MCF 10A (cell line): ENCODE measurements around the gene SEC14L5. TPM values are rescaled to one million over a fixed set of nuclear protein-coding genes. Genes with fewer than 3 reads are reported as not detected.
A peak's percentile ranks its signal among the peaks of the same experiment; 100 is the strongest.

Experiments used
- BruUV-seq: library from RNA; stranded (reverse); fragments of 400-500 nt; replicated peaks from 2 replicates; lab custom pipeline; 2021; lab: Mats Ljungman, UMichigan
- CTCF ChIA-PET: fragments of 300-600 bp; sonication (Branson Sonifier 250); formaldehyde crosslinking; extraction: SDS; loops from one replicate; lab custom pipeline; 2021; ENCODE audit warnings: antibody characterized with exemption, inconsistent platforms; lab: Yijun Ruan, JAX
- POLR2A ChIA-PET: fragments of 300-600, 350-650 bp; sonication (Branson Sonifier 250); formaldehyde crosslinking; extraction: SDS; loops from one replicate; lab custom pipeline; 2020; ENCODE audit warnings: antibody characterized with exemption, inconsistent platforms; lab: Yijun Ruan, JAX
- DNase-seq: peaks from one replicate; pipeline ENCODE4 v3.0.0-alpha.2; 2018; ENCODE audit not compliant: unreplicated experiment
- H3K27ac Mint-ChIP-seq: one replicate; pipeline ENCODE4 v1.8.0; 2022; ENCODE audit warnings: mild to moderate bottlenecking, low read depth, mixed read lengths; ENCODE audit not compliant: unreplicated experiment
- H3K27me3 Mint-ChIP-seq: one replicate; pipeline ENCODE4 v1.8.0; 2022; ENCODE audit warnings: mixed read lengths; ENCODE audit not compliant: insufficient read depth, unreplicated experiment
- H3K36me3 Mint-ChIP-seq: one replicate; pipeline ENCODE4 v1.8.0; 2022; ENCODE audit warnings: mild to moderate bottlenecking, moderate library complexity, mixed read lengths; ENCODE audit not compliant: insufficient read depth, unreplicated experiment
- H3K4me1 Mint-ChIP-seq: one replicate; pipeline ENCODE4 v1.8.0; 2022; ENCODE audit warnings: mixed read lengths; ENCODE audit not compliant: insufficient read depth, unreplicated experiment
- H3K4me3 Mint-ChIP-seq: one replicate; pipeline ENCODE4 v1.8.0; 2022; ENCODE audit warnings: mild to moderate bottlenecking, moderate library complexity, mixed read lengths; ENCODE audit not compliant: unreplicated experiment
- H3K9me3 Mint-ChIP-seq: one replicate; pipeline ENCODE4 v1.8.0; 2022; ENCODE audit warnings: mixed read lengths; ENCODE audit not compliant: unreplicated experiment
- CTCF ChIP-seq: fragments of 200-600 bp; IDR thresholded peaks from one replicate; pipeline ENCODE4 v1.8.0; 2022; ENCODE audit warnings: antibody characterized with exemption, mild to moderate bottlenecking; ENCODE audit not compliant: unreplicated experiment
- intact Hi-C: fragments of 100-400 bp; cut with micrococcal nuclease; formaldehyde crosslinking; loops from 2 replicates; pipeline ENCODE4 v1.14.1; 2022
- total RNA-seq: library from RNA; stranded (reverse); gene quantifications from 2 replicates; pipeline ENCODE4 v1.2.3, GENCODE V29; 2022

SEC14L5 gene
- total RNA-seq, 1 experiment from 2014 or later = not detected

GRCh38 chr16:4914528-4915225, 43.5 kb upstream of the SEC14L5 start:
- ChIA-PET CTCF (interaction anchor here (0.6 to 1.3 kb wide), 3 partner anchors 21 to 208 kb away, joined by 3 to 4 read pairs (median 3); no protein-coding TSS in a partner anchor), POLR2A (interaction anchor here (0.6 to 0.9 kb wide), 3 partner anchors 30 to 700 kb away, joined by 3 read pairs; no protein-coding TSS in a partner anchor)
- H3K9me3 Mint-ChIP-seq = no peaks in the 10 kb centered on the region
- TF ChIP-seq CTCF = no peak
- no peak for DNase-seq
- H3K27me3 Mint-ChIP-seq = no peaks in the 10 kb centered on the region
- no TSS peak for BruUV-seq
- H3K4me1 Mint-ChIP-seq = peaks cover 18% of the 10 kb centered on the region
- H3K4me3 Mint-ChIP-seq = no peak overlapping the region
- H3K27ac Mint-ChIP-seq = no peak overlapping the region
- peaks cover 49% of the 10 kb centered on the region for H3K36me3 Mint-ChIP-seq
- intact Hi-C loops = no loop called here

GRCh38 chr16:4915226-4915761, 42.8 kb upstream of the SEC14L5 start:
- BruUV-seq = no TSS peak
- ChIA-PET POLR2A (interaction anchor here (0.6 to 0.9 kb wide), 5 partner anchors 30 to 700 kb away, joined by 3 to 5 read pairs (median 3); no protein-coding TSS in a partner anchor), CTCF (interaction anchor here (1.3 kb wide), 1 partner anchor 20 kb away, joined by 3 read pairs; no protein-coding TSS in a partner anchor)
- Mint-ChIP-seq H3K27ac (no peak overlapping the region), H3K9me3 (no peaks in the 10 kb centered on the region), H3K4me1 (peaks cover 23% of the 10 kb centered on the region), H3K4me3 (no peak overlapping the region), H3K27me3 (no peaks in the 10 kb centered on the region), H3K36me3 (peaks cover 44% of the 10 kb centered on the region)
- peak; percentile 34 for DNase-seq
- no peak for TF ChIP-seq CTCF
- intact Hi-C loops = no loop called here

GRCh38 chr16:4917117-4917516, 41.0 kb upstream of the SEC14L5 start:
- peaks cover 16% of the 10 kb centered on the region for H3K4me1 Mint-ChIP-seq
- intact Hi-C loops = no loop called here
- no peaks in the 10 kb centered on the region for H3K9me3 Mint-ChIP-seq
- H3K4me3 Mint-ChIP-seq = no peak overlapping the region
- POLR2A ChIA-PET = interaction anchor here (0.7 to 1.9 kb wide), 4 partner anchors 10 to 28 kb away, joined by 3 to 6 read pairs (median 4); no protein-coding TSS in a partner anchor
- H3K36me3 Mint-ChIP-seq = peaks cover 38% of the 10 kb centered on the region
- H3K27me3 Mint-ChIP-seq = no peaks in the 10 kb centered on the region
- TF ChIP-seq CTCF = no peak
- CTCF ChIA-PET = interaction anchor here (1.0 to 2.5 kb wide), 5 partner anchors 13 to 40 kb away, joined by 4 to 10 read pairs (median 5); partner anchors contain the start of gene PPL
- peak overlapping the region; percentile 57 for H3K27ac Mint-ChIP-seq
- BruUV-seq = no TSS peak
- no peak for DNase-seq

GRCh38 chr16:4918781-4919251, 39.3 kb upstream of the SEC14L5 start:
- H3K4me1 Mint-ChIP-seq = peaks cover 24% of the 10 kb centered on the region
- no TSS peak for BruUV-seq
- no peak overlapping the region for H3K4me3 Mint-ChIP-seq

More at GRCh38 chr16:4918781-4919251, 39.3 kb upstream of the SEC14L5 start:
- CTCF ChIA-PET = interaction anchor here (0.6 to 2.5 kb wide), 2 partner anchors 9 to 18 kb away, joined by 3 to 10 read pairs; partner anchors contain the start of gene PPL
- intact Hi-C loops = no loop called here
- no peaks in the 10 kb centered on the region for H3K9me3 Mint-ChIP-seq
- DNase-seq = no peak
- H3K27ac Mint-ChIP-seq = no peak overlapping the region
- POLR2A ChIA-PET = interaction anchor here (0.8 to 4.2 kb wide), 3 partner anchors 16 to 26 kb away, joined by 4 to 21 read pairs (median 6); partner anchors contain the start of gene PPL
- H3K27me3 Mint-ChIP-seq = no peaks in the 10 kb centered on the region
- TF ChIP-seq CTCF = no peak
- H3K36me3 Mint-ChIP-seq = peaks cover 45% of the 10 kb centered on the region
